Calu3 (cell line): ENCODE results near the gene LCA5L. TPM values are rescaled to one million over a fixed set of nuclear protein-coding genes. Genes with fewer than 3 reads are reported as not detected.
"Not testable (repeated sequence)": the region's sequence is repeated elsewhere in the genome, so short reads cannot be mapped to it uniquely, and the experiment has no call there.

Experiments used
- BruUV-seq: library from RNA; stranded (reverse); fragments of 400-500 nt; replicated peaks from 2 replicates; lab custom pipeline; 2021; lab: Mats Ljungman, UMichigan
- CTCF ChIA-PET: fragments of 300-600 bp; sonication (Branson Sonifier 250); formaldehyde crosslinking; loops from one replicate; lab custom pipeline; 2022; ENCODE audit warnings: antibody characterized with exemption; lab: Charles Lee
- DNase-seq: peaks from one replicate; pipeline ENCODE4 v3.0.0; 2022
- H3K27ac Mint-ChIP-seq: one replicate; pipeline ENCODE4 v1.8.0; 2022; ENCODE audit warnings: mixed read lengths; ENCODE audit not compliant: unreplicated experiment
- H3K27me3 Mint-ChIP-seq: one replicate; pipeline ENCODE4 v1.8.0; 2022; ENCODE audit warnings: mixed read lengths; ENCODE audit not compliant: unreplicated experiment
- H3K36me3 Mint-ChIP-seq: one replicate; pipeline ENCODE4 v1.8.0; 2022; ENCODE audit warnings: mild to moderate bottlenecking, moderate library complexity, mixed read lengths; ENCODE audit not compliant: insufficient read depth, unreplicated experiment
- H3K4me1 Mint-ChIP-seq: one replicate; pipeline ENCODE4 v1.8.0; 2022; ENCODE audit warnings: mild to moderate bottlenecking, low read depth, mixed read lengths; ENCODE audit not compliant: unreplicated experiment
- H3K4me3 Mint-ChIP-seq: one replicate; pipeline ENCODE4 v1.8.0; 2022; ENCODE audit warnings: mild to moderate bottlenecking, low read depth, moderate library complexity, mixed read lengths; ENCODE audit not compliant: unreplicated experiment
- H3K9me3 Mint-ChIP-seq: one replicate; pipeline ENCODE4 v1.8.0; 2022; ENCODE audit warnings: low read depth, mixed read lengths; ENCODE audit not compliant: unreplicated experiment
- intact Hi-C: fragments of 100-400 bp; cut with micrococcal nuclease; formaldehyde crosslinking; loops from one replicate; pipeline ENCODE4 v1.10.0; 2022; ENCODE audit not compliant: unreplicated experiment
- total RNA-seq: library from RNA; stranded (reverse); gene quantifications from 2 replicates; pipeline ENCODE4 v1.2.3, GENCODE V29; 2022
- TF ChIP-seq, protein P1 (sequence below): fragments of 200-600 bp; IDR thresholded peaks from one replicate; pipeline ENCODE4 v1.8.0; 2022; ENCODE audit warnings: antibody characterized with exemption; ENCODE audit not compliant: unreplicated experiment

Gene LCA5L
- total RNA-seq, 1 experiment from 2014 or later = 1.7 TPM

DNA sequence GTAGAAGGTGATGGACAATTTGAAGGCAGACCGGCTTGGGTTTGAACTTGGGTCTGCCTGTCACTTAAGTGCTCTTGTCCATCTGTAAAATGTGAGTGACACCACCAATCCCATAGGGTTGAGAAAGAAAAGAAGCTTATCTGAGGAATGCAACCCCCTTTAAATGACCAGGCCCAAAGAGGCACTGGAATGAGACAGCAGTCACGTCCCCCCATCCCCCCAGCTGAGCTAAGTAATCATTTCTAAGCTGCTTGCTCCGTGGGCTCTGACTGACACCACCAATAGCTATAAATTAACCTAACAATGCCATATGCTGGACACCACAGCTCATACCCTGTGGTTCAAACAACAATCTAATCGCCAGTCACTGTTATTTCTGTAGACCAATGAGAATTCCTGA is 15.1 kb downstream of the LCA5L start:
- DNase-seq = no peak
- no peak overlapping the region for H3K4me3 Mint-ChIP-seq
- no peaks in the 10 kb centered on the region for H3K4me1 Mint-ChIP-seq
- H3K27ac Mint-ChIP-seq = no peak overlapping the region
- no peaks in the 10 kb centered on the region for H3K36me3 Mint-ChIP-seq
- intact Hi-C loops = no loop called here
- H3K9me3 Mint-ChIP-seq = no peaks in the 10 kb centered on the region
- TF ChIP-seq, protein P1, sequence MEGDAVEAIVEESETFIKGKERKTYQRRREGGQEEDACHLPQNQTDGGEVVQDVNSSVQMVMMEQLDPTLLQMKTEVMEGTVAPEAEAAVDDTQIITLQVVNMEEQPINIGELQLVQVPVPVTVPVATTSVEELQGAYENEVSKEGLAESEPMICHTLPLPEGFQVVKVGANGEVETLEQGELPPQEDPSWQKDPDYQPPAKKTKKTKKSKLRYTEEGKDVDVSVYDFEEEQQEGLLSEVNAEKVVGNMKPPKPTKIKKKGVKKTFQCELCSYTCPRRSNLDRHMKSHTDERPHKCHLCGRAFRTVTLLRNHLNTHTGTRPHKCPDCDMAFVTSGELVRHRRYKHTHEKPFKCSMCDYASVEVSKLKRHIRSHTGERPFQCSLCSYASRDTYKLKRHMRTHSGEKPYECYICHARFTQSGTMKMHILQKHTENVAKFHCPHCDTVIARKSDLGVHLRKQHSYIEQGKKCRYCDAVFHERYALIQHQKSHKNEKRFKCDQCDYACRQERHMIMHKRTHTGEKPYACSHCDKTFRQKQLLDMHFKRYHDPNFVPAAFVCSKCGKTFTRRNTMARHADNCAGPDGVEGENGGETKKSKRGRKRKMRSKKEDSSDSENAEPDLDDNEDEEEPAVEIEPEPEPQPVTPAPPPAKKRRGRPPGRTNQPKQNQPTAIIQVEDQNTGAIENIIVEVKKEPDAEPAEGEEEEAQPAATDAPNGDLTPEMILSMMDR = no peak
- CTCF ChIA-PET = no interaction called here
- BruUV-seq = no TSS peak
- no peaks in the 10 kb centered on the region for H3K27me3 Mint-ChIP-seq

DNA sequence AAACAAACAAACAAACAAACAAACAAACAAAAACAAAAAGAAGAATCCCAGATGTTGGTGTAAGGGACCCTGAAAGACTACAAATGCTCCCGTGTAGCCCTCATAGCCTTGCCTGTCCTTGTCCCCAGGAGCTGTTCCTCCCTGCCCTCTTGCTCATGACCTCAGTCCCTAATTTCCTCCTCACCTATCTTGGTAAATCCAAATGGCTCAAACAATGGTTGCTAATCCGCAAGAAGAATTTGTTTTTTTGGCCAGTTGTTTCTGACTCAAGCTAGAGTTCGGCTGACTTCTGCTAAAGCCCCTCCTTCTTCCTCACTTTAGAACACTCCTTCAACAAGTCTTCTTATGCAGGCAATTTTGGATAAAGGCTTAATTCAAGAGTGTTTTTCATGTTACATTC is 15.6 kb downstream of the LCA5L start:
- intact Hi-C loops = no loop called here
- Mint-ChIP-seq H3K4me3 (no peak overlapping the region), H3K4me1 (no peaks in the 10 kb centered on the region), H3K27me3 (no peaks in the 10 kb centered on the region), H3K27ac (no peak overlapping the region), H3K9me3 (no peaks in the 10 kb centered on the region), H3K36me3 (no peaks in the 10 kb centered on the region)
- TF ChIP-seq, protein P1 = no peak
- CTCF ChIA-PET = no interaction called here
- BruUV-seq = no TSS peak
- no peak for DNase-seq

DNA sequence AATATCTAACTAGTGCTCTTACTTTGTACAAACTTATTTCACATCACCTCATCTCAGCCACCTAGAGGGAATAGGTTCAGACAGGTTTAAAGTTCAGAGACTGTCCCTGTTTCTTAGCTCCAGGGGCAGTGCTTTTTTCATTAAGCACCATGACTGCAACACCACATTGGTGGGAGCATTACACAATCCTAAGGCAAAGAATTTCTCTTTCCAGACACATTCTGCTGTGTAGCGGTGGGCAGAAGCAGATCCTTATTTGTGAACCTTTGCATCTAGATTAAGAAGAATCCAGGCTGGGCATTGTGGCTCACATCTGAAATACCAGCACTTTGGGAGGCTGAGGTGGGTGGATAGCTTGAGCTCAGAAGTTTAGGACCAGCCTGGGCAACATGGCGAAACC is 16.1 kb downstream of the LCA5L start:
- Mint-ChIP-seq H3K27me3 (no peaks in the 10 kb centered on the region), H3K4me1 (no peaks in the 10 kb centered on the region), H3K4me3 (no peak overlapping the region), H3K36me3 (no peaks in the 10 kb centered on the region), H3K27ac (no peak overlapping the region), H3K9me3 (no peaks in the 10 kb centered on the region)
- intact Hi-C loops = no loop called here
- TF ChIP-seq, protein P1 = no peak
- CTCF ChIA-PET = no interaction called here
- DNase-seq = no peak
- BruUV-seq = no TSS peak

DNA sequence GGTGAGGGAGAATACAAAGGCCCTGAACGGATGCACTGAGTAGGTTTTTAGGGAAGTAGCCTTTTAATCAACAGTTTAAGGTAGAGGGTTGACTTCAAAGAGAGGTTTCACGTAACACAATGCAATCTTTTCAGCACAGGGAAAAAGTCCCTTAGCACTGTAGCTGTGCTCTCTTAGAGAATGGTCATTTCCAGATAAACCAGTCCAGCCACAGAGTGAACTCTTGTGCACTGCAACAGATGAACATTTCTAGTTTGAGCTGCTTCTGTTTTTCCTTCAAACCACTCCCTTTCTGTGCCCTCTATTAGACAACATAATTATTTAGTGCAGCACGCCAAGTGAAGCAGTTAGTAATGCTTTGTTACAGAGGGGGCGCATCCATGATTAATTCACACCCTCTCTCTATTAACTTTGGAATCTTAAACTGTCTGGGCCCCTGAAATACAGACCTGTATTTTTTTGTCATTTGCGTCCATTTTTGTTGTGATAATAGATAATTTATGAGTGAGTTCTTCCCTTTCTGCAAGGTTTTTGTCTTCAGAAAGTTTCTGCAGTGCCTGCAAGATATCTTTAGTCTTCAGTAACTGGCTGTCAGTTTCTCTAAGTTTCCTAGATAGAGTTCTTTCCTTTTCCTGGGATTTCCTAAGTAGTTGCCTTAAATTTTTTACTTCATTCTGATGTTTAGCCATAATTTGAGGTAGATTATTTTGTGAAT is 22.9 kb downstream of the LCA5L start:
- no TSS peak for BruUV-seq
- Mint-ChIP-seq H3K4me3 (no peak overlapping the region), H3K27me3 (no peaks in the 10 kb centered on the region), H3K36me3 (no peaks in the 10 kb centered on the region), H3K27ac (no peak overlapping the region), H3K4me1 (peaks cover 9% of the 10 kb centered on the region), H3K9me3 (no peaks in the 10 kb centered on the region)
- intact Hi-C loops = no loop called here
- CTCF ChIA-PET = interaction anchor here (0.6 to 0.7 kb wide), 2 partner anchors 25 to 44 kb away, joined by 4 to 9 read pairs; no protein-coding TSS in a partner anchor
- DNase-seq = peak; percentile 16
- TF ChIP-seq, protein P1 = no peak

DNA sequence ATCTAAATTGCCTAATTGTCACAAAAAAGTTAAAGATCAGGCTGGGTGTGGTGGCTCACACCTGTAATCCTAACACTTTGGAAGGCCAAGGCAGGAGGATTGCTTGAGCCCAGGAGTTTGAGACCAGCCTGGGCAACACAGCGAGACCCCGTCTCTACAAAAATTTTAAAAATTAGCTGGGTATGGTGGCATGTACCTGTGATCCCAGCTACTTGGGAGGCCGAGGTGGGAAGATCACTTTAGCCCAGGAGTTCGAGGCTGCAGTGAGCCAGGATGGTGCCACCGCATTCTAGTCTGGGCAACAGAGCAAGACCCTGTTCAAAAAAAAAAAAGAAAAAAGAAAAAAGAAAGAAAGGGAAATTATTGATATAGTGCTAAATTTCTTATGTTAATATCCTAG is 26.4 kb downstream of the LCA5L start:
- H3K27me3 Mint-ChIP-seq, H3K9me3 Mint-ChIP-seq, BruUV-seq, CTCF ChIA-PET, H3K36me3 Mint-ChIP-seq, intact Hi-C loops, H3K4me1 Mint-ChIP-seq, H3K27ac Mint-ChIP-seq, H3K4me3 Mint-ChIP-seq, DNase-seq: not testable (repeated sequence)
